ENCODE measurements around the gene ACACA. TPM values are rescaled to one million over a fixed set of nuclear protein-coding genes. Genes with fewer than 3 reads are reported as not detected.

ACACA gene
- total and polyA plus RNA-seq, 9 of the 15 experiments (the other 6 are each of a cell fraction or from before 2014, with no cell fraction given) = 35.9 to 135 (median 88.4) TPM

GRCh38 chr17:37067555-37068111 lies 339.0 kb downstream of the ACACA start (continued):
- TF ChIP-seq, protein P1, sequence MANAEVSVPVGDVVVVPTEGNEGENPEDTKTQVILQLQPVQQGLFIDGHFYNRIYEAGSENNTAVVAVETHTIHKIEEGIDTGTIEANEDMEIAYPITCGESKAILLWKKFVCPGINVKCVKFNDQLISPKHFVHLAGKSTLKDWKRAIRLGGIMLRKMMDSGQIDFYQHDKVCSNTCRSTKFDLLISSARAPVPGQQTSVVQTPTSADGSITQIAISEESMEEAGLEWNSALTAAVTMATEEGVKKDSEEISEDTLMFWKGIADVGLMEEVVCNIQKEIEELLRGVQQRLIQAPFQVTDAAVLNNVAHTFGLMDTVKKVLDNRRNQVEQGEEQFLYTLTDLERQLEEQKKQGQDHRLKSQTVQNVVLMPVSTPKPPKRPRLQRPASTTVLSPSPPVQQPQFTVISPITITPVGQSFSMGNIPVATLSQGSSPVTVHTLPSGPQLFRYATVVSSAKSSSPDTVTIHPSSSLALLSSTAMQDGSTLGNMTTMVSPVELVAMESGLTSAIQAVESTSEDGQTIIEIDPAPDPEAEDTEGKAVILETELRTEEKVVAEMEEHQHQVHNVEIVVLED (CRISPR knock-in tag; IDR thresholded peaks at IDR 0.05) = no peak
- no peak for TF ChIP-seq DNMT1 (IDR thresholded peaks at IDR 0.05)
- TF ChIP-seq ARNT (IDR thresholded peaks at IDR 0.05) = no peak
- TF ChIP-seq, protein P2, sequence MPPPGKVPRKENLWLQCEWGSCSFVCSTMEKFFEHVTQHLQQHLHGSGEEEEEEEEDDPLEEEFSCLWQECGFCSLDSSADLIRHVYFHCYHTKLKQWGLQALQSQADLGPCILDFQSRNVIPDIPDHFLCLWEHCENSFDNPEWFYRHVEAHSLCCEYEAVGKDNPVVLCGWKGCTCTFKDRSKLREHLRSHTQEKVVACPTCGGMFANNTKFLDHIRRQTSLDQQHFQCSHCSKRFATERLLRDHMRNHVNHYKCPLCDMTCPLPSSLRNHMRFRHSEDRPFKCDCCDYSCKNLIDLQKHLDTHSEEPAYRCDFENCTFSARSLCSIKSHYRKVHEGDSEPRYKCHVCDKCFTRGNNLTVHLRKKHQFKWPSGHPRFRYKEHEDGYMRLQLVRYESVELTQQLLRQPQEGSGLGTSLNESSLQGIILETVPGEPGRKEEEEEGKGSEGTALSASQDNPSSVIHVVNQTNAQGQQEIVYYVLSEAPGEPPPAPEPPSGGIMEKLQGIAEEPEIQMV (tag; conservative IDR thresholded peaks at IDR 0.05; ENCODE audit: low read depth) = no peak
- TF ChIP-seq ZNF512 (tag; IDR thresholded peaks at IDR 0.05) = no peak
- TF ChIP-seq SP1 (CRISPR knock-in tag; IDR thresholded peaks at IDR 0.05) = no peak
- TF ChIP-seq FOXA1 (IDR thresholded peaks at IDR 0.05; ENCODE audit: borderline replicate concordance) = no peak
- no peak for TF ChIP-seq TBP (optimal IDR thresholded peaks at IDR 0.05; ENCODE audit: low read depth, low read length)
- TF ChIP-seq HMGXB4 (CRISPR knock-in tag; IDR thresholded peaks at IDR 0.05) = no peak
- TF ChIP-seq POLR2A (conservative IDR thresholded peaks at IDR 0.05) = no peak
- no peak for TF ChIP-seq BRD9 (IDR thresholded peaks at IDR 0.05; ENCODE audit: low read depth, partially characterized antibody)
- TF ChIP-seq CEBPB (tag; IDR thresholded peaks at IDR 0.05) = peak; percentile 57
- TF ChIP-seq MTA3 (IDR thresholded peaks at IDR 0.05; ENCODE audit: borderline replicate concordance) = no peak
- TF ChIP-seq TRIM25 (IDR thresholded peaks at IDR 0.05; ENCODE audit: borderline replicate concordance) = no peak
- TF ChIP-seq TGIF2 (CRISPR knock-in tag; IDR thresholded peaks at IDR 0.05) = no peak
- no peak for TF ChIP-seq CTCF (IDR thresholded peaks at IDR 0.05 in 2 of 3, conservative IDR thresholded peaks at IDR 0.05 in 1 of 3; ENCODE audit: insufficient read depth in 2 of 3, low read depth in 1 of 3, low read length in 3 of 3)
- TF ChIP-seq PHF21A (IDR thresholded peaks at IDR 0.05; ENCODE audit: borderline replicate concordance, low read depth) = peak; percentile 36; the same call in 1 of the 2 replicates
- TF ChIP-seq RNF2 (IDR thresholded peaks at IDR 0.05) = no peak
- no peak for TF ChIP-seq PTRF (tag; IDR thresholded peaks at IDR 0.05)

All from K562 (cell line).